ENCODE results near the gene CHMP6. TPM values are rescaled to one million over a fixed set of nuclear protein-coding genes. Genes with fewer than 3 reads are reported as not detected.

The CHMP6 gene
- polyA plus RNA-seq, 1 experiment = 27.3 TPM

DNA sequence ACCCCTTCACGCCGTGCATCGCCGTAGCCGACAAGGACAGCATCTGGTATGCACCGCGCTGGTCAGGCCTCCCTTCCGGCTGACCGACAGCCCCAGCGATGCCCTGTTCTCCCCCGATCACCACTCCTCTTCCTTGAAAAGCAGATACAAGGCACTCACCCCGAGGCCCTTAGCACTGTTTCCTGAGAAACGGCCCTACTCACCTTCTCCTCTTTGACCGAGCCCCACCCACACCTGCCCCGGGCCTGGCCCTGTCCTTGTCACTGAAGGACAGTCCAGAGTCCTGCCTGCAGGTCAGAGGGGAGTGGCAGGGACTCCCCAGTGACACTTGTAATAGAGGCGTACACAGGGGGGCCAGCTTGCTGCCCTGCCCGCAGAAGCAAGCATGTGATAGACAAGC, 45.9 kb upstream of the CHMP6 start:
- CTCF ChIA-PET = no interaction called here
- no peaks in the 10 kb centered on the region; the same call in 1 of the 2 replicates for H3K9me3 ChIP-seq (ENCODE audit: control insufficient read depth, insufficient read depth, low read length)
- H3K27me3 ChIP-seq (ENCODE audit: control insufficient read depth, insufficient read depth, low read length) = no peaks in the 10 kb centered on the region
- DNase-seq (ENCODE audit: low read depth, low spot score) = no peak
- no peak overlapping the region for H3K27ac ChIP-seq (ENCODE audit: low read depth, low read length)
- POLR2A ChIA-PET = no interaction called here
- H3K4me3 ChIP-seq (ENCODE audit: low read depth, low read length) = no peak overlapping the region
- no peak for TF ChIP-seq CTCF (IDR thresholded peaks at IDR 0.05; ENCODE audit: low read depth, low read length)

- no peak for TF ChIP-seq CTCF (IDR thresholded peaks at IDR 0.05; ENCODE audit: low read depth, low read length)
- H3K27ac ChIP-seq (ENCODE audit: low read depth, low read length) = no peak overlapping the region
- ChIA-PET CTCF (no interaction called here), POLR2A (no interaction called here)
- DNase-seq (ENCODE audit: low read depth, low spot score) = no peak
- no peaks in the 10 kb centered on the region; the same call in 1 of the 2 replicates for H3K9me3 ChIP-seq (ENCODE audit: control insufficient read depth, insufficient read depth, low read length)
- no peaks in the 10 kb centered on the region for H3K27me3 ChIP-seq (ENCODE audit: control insufficient read depth, insufficient read depth, low read length)
- no peak overlapping the region for H3K4me3 ChIP-seq (ENCODE audit: low read depth, low read length)
Measured at GRCh38 chr17:80946449-80946848, 45.2 kb upstream of the CHMP6 start.

GRCh38 chr17:80947200-80947940, 44.3 kb upstream of the CHMP6 start:
- DNase-seq (ENCODE audit: low read depth, low spot score) = no peak
- TF ChIP-seq CTCF (IDR thresholded peaks at IDR 0.05; ENCODE audit: low read depth, low read length) = no peak
- H3K27ac ChIP-seq (ENCODE audit: low read depth, low read length) = no peak overlapping the region
- ChIA-PET POLR2A (no interaction called here), CTCF (no interaction called here)
- no peak overlapping the region for H3K4me3 ChIP-seq (ENCODE audit: low read depth, low read length)
- H3K9me3 ChIP-seq (ENCODE audit: control insufficient read depth, insufficient read depth, low read length) = no peaks in the 10 kb centered on the region; the same call in 1 of the 2 replicates
- no peaks in the 10 kb centered on the region for H3K27me3 ChIP-seq (ENCODE audit: control insufficient read depth, insufficient read depth, low read length)

GRCh38 chr17:80948019-80948975, 43.3 kb upstream of the CHMP6 start:
- POLR2A ChIA-PET = no interaction called here
- Histone ChIP-seq H3K4me3 (ENCODE audit: low read depth, low read length) (no peak overlapping the region), H3K27ac (ENCODE audit: low read depth, low read length) (no peak overlapping the region), H3K9me3 (ENCODE audit: control insufficient read depth, insufficient read depth, low read length) (no peaks in the 10 kb centered on the region; the same call in 1 of the 2 replicates), H3K27me3 (ENCODE audit: control insufficient read depth, insufficient read depth, low read length) (no peaks in the 10 kb centered on the region)
- TF ChIP-seq CTCF (IDR thresholded peaks at IDR 0.05; ENCODE audit: low read depth, low read length) = no peak
- DNase-seq (ENCODE audit: low read depth, low spot score) = no peak
- CTCF ChIA-PET = interaction anchor here (1.0 kb wide), 1 partner anchor 521 kb away, joined by 3 read pairs; no protein-coding TSS in a partner anchor
